Prostate gland (tissue), 2 donors: ENCODE data around the gene KDM8.

Experiments used
- POLR2A ChIP-seq: fragments of 450-650 bp; IDR thresholded peaks from one replicate; pipeline ENCODE4 v1.6.1; 2016; ENCODE audit warnings: antibody characterized with exemption, mild to moderate bottlenecking
- POLR2AphosphoS5 ChIP-seq: sonication (generic); formaldehyde crosslinking; IDR thresholded peaks from one replicate; pipeline ENCODE4 v1.6.1; 2017; ENCODE audit warnings: antibody characterized with exemption
- TF ChIP-seq, protein P1 (sequence below), 4 experiments: fragments of 200-600 bp in 2 of 4; fragments of 450-650 bp in 2 of 4; sonication (generic) in 2 of 4; IDR thresholded peaks; 1 replicate in 3 of 4; 2 replicates in 1 of 4; pipeline ENCODE4 v1.5.1; 2016 to 2019; ENCODE audit warnings: antibody characterized with exemption in 4 of 4, mild to moderate bottlenecking in 2 of 4, moderate library complexity in 2 of 4

DNA sequence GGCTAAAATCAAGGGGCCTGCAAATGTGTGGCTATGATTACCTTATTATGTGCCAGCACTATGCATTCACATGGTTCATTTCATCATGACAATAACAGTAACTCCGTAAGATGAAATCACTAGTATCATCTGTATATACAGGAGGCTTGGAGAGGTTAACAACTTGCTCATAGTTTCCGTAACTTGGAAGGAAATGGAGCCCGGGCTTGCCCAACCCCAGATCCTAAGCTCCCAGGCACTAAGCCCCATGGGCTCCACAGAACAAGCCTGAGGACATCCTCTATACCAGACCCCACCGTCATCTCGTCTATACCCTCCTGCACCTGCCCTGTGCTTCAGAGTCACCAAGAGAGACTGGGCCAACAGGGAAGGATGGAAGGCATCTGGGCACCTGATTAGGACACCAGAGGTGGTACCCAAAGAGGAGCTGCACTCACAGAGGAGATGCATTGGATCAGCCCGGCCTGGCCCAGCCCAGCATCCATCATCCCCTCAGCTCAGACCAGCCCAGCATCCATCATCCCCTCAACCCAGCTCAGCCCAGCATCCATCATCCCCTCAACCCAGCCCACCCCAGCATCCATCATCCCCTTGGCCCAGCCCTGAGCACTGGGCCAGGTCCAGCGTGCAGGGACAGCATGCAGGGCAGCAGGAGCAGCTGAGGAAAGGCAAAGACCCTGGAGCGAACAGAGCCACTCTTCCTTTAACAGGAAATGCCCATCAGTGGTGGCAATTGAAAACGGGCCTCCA lies 36.8 kb downstream of the KDM8 start:
- TF ChIP-seq, protein P1, sequence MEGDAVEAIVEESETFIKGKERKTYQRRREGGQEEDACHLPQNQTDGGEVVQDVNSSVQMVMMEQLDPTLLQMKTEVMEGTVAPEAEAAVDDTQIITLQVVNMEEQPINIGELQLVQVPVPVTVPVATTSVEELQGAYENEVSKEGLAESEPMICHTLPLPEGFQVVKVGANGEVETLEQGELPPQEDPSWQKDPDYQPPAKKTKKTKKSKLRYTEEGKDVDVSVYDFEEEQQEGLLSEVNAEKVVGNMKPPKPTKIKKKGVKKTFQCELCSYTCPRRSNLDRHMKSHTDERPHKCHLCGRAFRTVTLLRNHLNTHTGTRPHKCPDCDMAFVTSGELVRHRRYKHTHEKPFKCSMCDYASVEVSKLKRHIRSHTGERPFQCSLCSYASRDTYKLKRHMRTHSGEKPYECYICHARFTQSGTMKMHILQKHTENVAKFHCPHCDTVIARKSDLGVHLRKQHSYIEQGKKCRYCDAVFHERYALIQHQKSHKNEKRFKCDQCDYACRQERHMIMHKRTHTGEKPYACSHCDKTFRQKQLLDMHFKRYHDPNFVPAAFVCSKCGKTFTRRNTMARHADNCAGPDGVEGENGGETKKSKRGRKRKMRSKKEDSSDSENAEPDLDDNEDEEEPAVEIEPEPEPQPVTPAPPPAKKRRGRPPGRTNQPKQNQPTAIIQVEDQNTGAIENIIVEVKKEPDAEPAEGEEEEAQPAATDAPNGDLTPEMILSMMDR (IDR thresholded peaks at IDR 0.05), result no peak
- TF ChIP-seq POLR2A (no peak), POLR2AphosphoS5 (no peak)
